Endometrial microvascular endothelial cells (primary cell): Measurements from ENCODE around the gene SORCS2. TPM values are rescaled to one million over a fixed set of nuclear protein-coding genes. Genes with fewer than 3 reads are reported as not detected.

Experiments used
- in situ Hi-C: cut with HindIII; loops from 2 replicates; pipeline ENCODE4 v1.10.0; 2017; ENCODE audit warnings: low sequenced_read_pairs, low pct_unique_long_range_greater_than_20kb; ENCODE audit errors: inconsistent ontology term
- total RNA-seq: library from RNA; depleted of rRNA; stranded (reverse); fragments of >200 nt; gene quantifications from one replicate; pipeline ENCODE4 v1.2.3, GENCODE V29; 2015; ENCODE audit errors: inconsistent ontology term

The SORCS2 gene
- total RNA-seq, 1 donor from 2014 or later: not detected

GRCh38 chr4:7289589-7289988 is 97.3 kb downstream of the SORCS2 start:
- in situ Hi-C loops: no loop called here

GRCh38 chr4:7291372-7292114 is 99.2 kb downstream of the SORCS2 start:
- in situ Hi-C loops: no loop called here

GRCh38 chr4:7293703-7294102 is 101.4 kb downstream of the SORCS2 start:
- in situ Hi-C loops: no loop called here

- in situ Hi-C loops: no loop called here
Observed at GRCh38 chr4:7294176-7294756, 101.9 kb downstream of the SORCS2 start.

- in situ Hi-C loops: no loop called here
Observed at GRCh38 chr4:7295197-7295910, 103.0 kb downstream of the SORCS2 start.

GRCh38 chr4:7295911-7296660 is 103.7 kb downstream of the SORCS2 start:
- in situ Hi-C loops: no loop called here

GRCh38 chr4:7296661-7297335 is 104.5 kb downstream of the SORCS2 start:
- in situ Hi-C loops: no loop called here

GRCh38 chr4:7297374-7297773 is 105.0 kb downstream of the SORCS2 start:
- in situ Hi-C loops: no loop called here

GRCh38 chr4:7297881-7298280 is 105.5 kb downstream of the SORCS2 start:
- in situ Hi-C loops: no loop called here

GRCh38 chr4:7298619-7299009 is 106.3 kb downstream of the SORCS2 start:
- in situ Hi-C loops: no loop called here

- in situ Hi-C loops: no loop called here
Observed at GRCh38 chr4:7299010-7299907, 106.9 kb downstream of the SORCS2 start.

- in situ Hi-C loops: no loop called here
Observed at GRCh38 chr4:7299908-7300710, 107.8 kb downstream of the SORCS2 start.

GRCh38 chr4:7300711-7301095 is 108.4 kb downstream of the SORCS2 start:
- in situ Hi-C loops: no loop called here

- in situ Hi-C loops: no loop called here
Observed at GRCh38 chr4:7301126-7301785, 108.9 kb downstream of the SORCS2 start.

GRCh38 chr4:7301846-7302630 is 109.7 kb downstream of the SORCS2 start:
- in situ Hi-C loops: no loop called here

GRCh38 chr4:7302781-7303404 is 110.6 kb downstream of the SORCS2 start:
- in situ Hi-C loops: no loop called here
